H1 (cell line): ENCODE measurements around the gene CSF3. TPM values are rescaled to one million over a fixed set of nuclear protein-coding genes. Genes with fewer than 3 reads are reported as not detected.

Source experiments
- CTCF ChIA-PET: fragments of 300-600 bp; sonication (Branson Sonifier 250); formaldehyde crosslinking; loops from one replicate; lab custom pipeline; 2021; ENCODE audit not compliant: partially characterized antibody; lab: Charles Lee
- POLR2A ChIA-PET: fragments of 300-600 bp; sonication (Branson Sonifier 250); formaldehyde crosslinking; loops from one replicate; lab custom pipeline; 2021; ENCODE audit warnings: inconsistent platforms; ENCODE audit not compliant: partially characterized antibody; lab: Charles Lee
- DNase-seq, 2 experiments: peaks; one replicate each; pipeline versions ENCODE4 v3.0.0 to v3.0.0-alpha.2; 2010 to 2022; ENCODE audit warnings: low spot score in 2 of 2, low read depth in 1 of 2, mixed read lengths in 1 of 2
- FAIRE-seq: peaks from 2 replicates; lab custom pipeline; 2011; peaks lifted over from hg19 to GRCh38; lab: Jason Lieb, UNC
- H2AFZ ChIP-seq: 2 replicates; pipeline ENCODE4 v1.8.1; 2012; ENCODE audit warnings: low read length, inconsistent platforms
- H2AK5ac ChIP-seq: 2 replicates; pipeline ENCODE4 v1.6.1; 2013; ENCODE audit warnings: low read depth, low read length
- H2BK120ac ChIP-seq: replicated peaks from 2 replicates; pipeline ENCODE3; 2013; ENCODE audit warnings: low read depth, low read length, inconsistent platforms
- H2BK12ac ChIP-seq: 2 replicates; pipeline ENCODE4 v1.6.1; 2013; ENCODE audit warnings: low read depth, low read length
- H2BK15ac ChIP-seq: 2 replicates; pipeline ENCODE4 v1.6.1; 2013; ENCODE audit warnings: low read length
- H2BK20ac ChIP-seq: 2 replicates; pipeline ENCODE4 v1.6.1; 2013; ENCODE audit warnings: low read length
- H2BK5ac ChIP-seq: 2 replicates; pipeline ENCODE4 v1.6.1; 2013; ENCODE audit warnings: low read depth, low read length
- H3K14ac ChIP-seq: 2 replicates; pipeline ENCODE4 v1.6.1; 2013; ENCODE audit warnings: inconsistent platforms; ENCODE audit not compliant: insufficient read length
- H3K18ac ChIP-seq: 2 replicates; pipeline ENCODE4 v1.6.1; 2013; ENCODE audit warnings: low read length; ENCODE audit errors: extremely low read depth
- H3K23ac ChIP-seq: 2 replicates; pipeline ENCODE4 v1.6.1; 2013; ENCODE audit warnings: inconsistent platforms; ENCODE audit not compliant: insufficient read length
- H3K23me2 ChIP-seq: 2 replicates; pipeline ENCODE4 v1.6.1; 2013; ENCODE audit warnings: low read depth, low read length
- H3K27ac ChIP-seq: 2 replicates; pipeline ENCODE4 v1.6.1; 2011; ENCODE audit warnings: low read depth, low read length, inconsistent platforms
- H3K27me3 ChIP-seq, 4 experiments: replicated peaks in 1 of 4; 1 replicate in 1 of 4; 2 replicates in 3 of 4; pipeline versions ENCODE4 v1.6.1 to v1.8.1; 2011 to 2013; ENCODE audit warnings: low read length in 3 of 4, mild to moderate bottlenecking in 3 of 4, inconsistent platforms in 2 of 4, mixed read lengths in 2 of 4, moderate library complexity in 1 of 4; ENCODE audit not compliant: control insufficient read depth in 3 of 4, insufficient read depth in 3 of 4; ENCODE audit errors: extremely low read depth in 1 of 4
- H3K36me3 ChIP-seq, 4 experiments: 2 replicates each; pipeline versions ENCODE4 v1.6.1 to v1.8.1; 2011 to 2013; ENCODE audit warnings: mild to moderate bottlenecking in 4 of 4, low read length in 3 of 4, moderate library complexity in 2 of 4, control low read depth in 1 of 4, inconsistent platforms in 1 of 4; ENCODE audit not compliant: insufficient read depth in 4 of 4, control insufficient read depth in 2 of 4
- H3K4ac ChIP-seq: replicated peaks from 2 replicates; pipeline ENCODE3; 2013; ENCODE audit warnings: low read length, low read depth, mixed read lengths, inconsistent platforms; ENCODE audit not compliant: insufficient read length
- H3K4me1 ChIP-seq, 4 experiments: replicated peaks in 1 of 4; 1 replicate in 1 of 4; 2 replicates in 3 of 4; pipeline versions ENCODE4 v1.6.1 to v1.8.1; 2011 to 2013; ENCODE audit warnings: low read length in 3 of 4, inconsistent platforms in 2 of 4, mixed read lengths in 1 of 4; ENCODE audit not compliant: insufficient read depth in 4 of 4, control insufficient read depth in 3 of 4
- H3K4me2 ChIP-seq, 2 experiments: 2 replicates each; pipeline versions ENCODE4 v1.6.1 to v1.8.1; 2011 to 2013; ENCODE audit warnings: low read depth in 2 of 2, low read length in 2 of 2, control low read depth in 1 of 2, inconsistent platforms in 1 of 2, mild to moderate bottlenecking in 1 of 2; ENCODE audit not compliant: insufficient read depth in 1 of 2
- H3K4me3 ChIP-seq, 4 experiments: fragments of 200-600, 300-600 bp in 1 of 4; sonication (generic), shearing (Covaris generic), sonication (Bioruptor Twin) in 1 of 4; 2 replicates each; pipeline versions ENCODE4 v1.5.1 to v1.8.1; 2011 to 2016; ENCODE audit warnings: low read length in 4 of 4, low read depth in 3 of 4, control low read depth in 2 of 4, inconsistent platforms in 2 of 4, mild to moderate bottlenecking in 2 of 4, mixed read lengths in 1 of 4, moderate library complexity in 1 of 4; ENCODE audit not compliant: insufficient read depth in 2 of 4; ENCODE audit errors: extremely low read depth in 1 of 4
- H3K56ac ChIP-seq: replicated peaks from 2 replicates; pipeline ENCODE3; 2013; ENCODE audit warnings: low read depth, mild to moderate bottlenecking, mixed read lengths, low read length, inconsistent platforms; ENCODE audit not compliant: insufficient read length
- H3K79me1 ChIP-seq: 2 replicates; pipeline ENCODE4 v1.6.1; 2013; ENCODE audit warnings: low read depth, low read length, control low read depth
- H3K79me2 ChIP-seq, 2 experiments: 2 replicates each; pipeline versions ENCODE4 v1.6.1 to v1.8.1; 2012 to 2013; ENCODE audit warnings: low read length in 2 of 2, mild to moderate bottlenecking in 2 of 2, inconsistent platforms in 1 of 2; ENCODE audit not compliant: insufficient read depth in 2 of 2, control insufficient read depth in 1 of 2
- H3K9ac ChIP-seq, 4 experiments: replicated peaks in 1 of 4; 1 replicate in 1 of 4; 2 replicates in 3 of 4; pipeline versions ENCODE4 v1.6.1 to v1.8.1; 2011 to 2013; ENCODE audit warnings: low read depth in 3 of 4, low read length in 3 of 4, control low read depth in 2 of 4, mild to moderate bottlenecking in 2 of 4, moderate library complexity in 2 of 4, inconsistent platforms in 1 of 4; ENCODE audit errors: extremely low read depth in 1 of 4
- H3K9me3 ChIP-seq, 2 experiments: 2 replicates each; pipeline versions ENCODE4 v1.6.1 to v1.8.1; 2012 to 2013; ENCODE audit warnings: mild to moderate bottlenecking in 2 of 2, moderate library complexity in 2 of 2, control low read depth in 1 of 2, inconsistent platforms in 1 of 2, low read depth in 1 of 2, low read length in 1 of 2, mixed read lengths in 1 of 2; ENCODE audit not compliant: insufficient read depth in 2 of 2
- H4K20me1 ChIP-seq, 2 experiments: replicated peaks in 1 of 2; 2 replicates each; pipeline versions ENCODE3 to v1.8.1; 2011 to 2013; ENCODE audit warnings: inconsistent platforms in 2 of 2, low read length in 2 of 2, mild to moderate bottlenecking in 1 of 2; ENCODE audit not compliant: insufficient read depth in 2 of 2, control insufficient read depth in 1 of 2
- H4K5ac ChIP-seq: 2 replicates; pipeline ENCODE4 v1.6.1; 2013; ENCODE audit warnings: low read length, low read depth, mixed read lengths, inconsistent platforms; ENCODE audit not compliant: insufficient read length
- H4K8ac ChIP-seq: 2 replicates; pipeline ENCODE4 v1.8.0; 2013; ENCODE audit warnings: mild to moderate bottlenecking, moderate library complexity, low read length, inconsistent platforms; ENCODE audit not compliant: insufficient read depth; ENCODE audit errors: extremely low read depth
- H4K91ac ChIP-seq: replicated peaks from 2 replicates; pipeline ENCODE3; 2013; ENCODE audit warnings: low read length, mixed read lengths, inconsistent platforms; ENCODE audit not compliant: insufficient read length
- ATF2 ChIP-seq: IDR thresholded peaks from 2 replicates; pipeline ENCODE4 v1.6.1; 2012; ENCODE audit warnings: low read length, inconsistent platforms
- CBX5 ChIP-seq: fragments of 300-800, 300-1000 bp; sonication (generic); IDR thresholded peaks from 2 replicates; pipeline ENCODE4 v1.7.1; 2016; ENCODE audit warnings: antibody characterized with exemption, low read length, low read depth
- EP300 ChIP-seq, 2 experiments: IDR thresholded peaks; 1 replicate in 1 of 2; 2 replicates in 1 of 2; pipeline ENCODE4 v1.6.1; 2011 to 2012; ENCODE audit warnings: low read depth in 2 of 2, low read length in 2 of 2, mild to moderate bottlenecking in 2 of 2, borderline replicate concordance in 1 of 2, inconsistent platforms in 1 of 2, moderate library complexity in 1 of 2
- GABPA ChIP-seq: IDR thresholded peaks from 2 replicates; pipeline ENCODE4 v1.6.1; 2011; ENCODE audit warnings: mild to moderate bottlenecking, low read length, moderate library complexity, borderline replicate concordance; ENCODE audit not compliant: insufficient read depth
- NANOG ChIP-seq: IDR thresholded peaks from 2 replicates; pipeline ENCODE4 v1.6.1; 2011; ENCODE audit warnings: low read length, low read depth, mild to moderate bottlenecking, inconsistent platforms; ENCODE audit not compliant: insufficient read depth, poor library complexity, severe bottlenecking
- SP1 ChIP-seq: IDR thresholded peaks from 2 replicates; pipeline ENCODE4 v1.6.1; 2011; ENCODE audit warnings: low read depth, low read length
- SP2 ChIP-seq: IDR thresholded peaks from 2 replicates; pipeline ENCODE4 v1.6.1; 2012; ENCODE audit warnings: mild to moderate bottlenecking, low read length, inconsistent platforms
- TBP ChIP-seq: IDR thresholded peaks from 2 replicates; pipeline ENCODE4 v1.6.1; 2011; ENCODE audit warnings: low read depth, low read length, improper control_type of control experiment
- TCF12 ChIP-seq: IDR thresholded peaks from 2 replicates; pipeline ENCODE4 v1.6.1; 2011; ENCODE audit warnings: low read depth, mild to moderate bottlenecking, low read length
- USF2 ChIP-seq: IDR thresholded peaks from 2 replicates; pipeline ENCODE4 v1.6.1; 2011; ENCODE audit warnings: low read length, improper control_type of control experiment
- WGBS, 2 experiments: shearing (Covaris generic) in 1 of 2; methylation state at CpG; one replicate each; pipeline versions ENCODE4 v1.1.6 to v1.1.7; 2013 to 2015; ENCODE audit warnings: low lambda C conversion rate in 2 of 2, mixed read lengths in 2 of 2, inconsistent platforms in 1 of 2, low coverage in 1 of 2, missing lambda C conversion rate in 1 of 2; ENCODE audit not compliant: insufficient replicate concordance in 2 of 2, insufficient coverage in 1 of 2, insufficient read length in 1 of 2; ENCODE audit errors: extremely low coverage in 1 of 2, missing lambda C conversion rate in 1 of 2; 5-methylcytosine and 5-hydroxymethylcytosine counted together
- polyA plus RNA-seq, 7 experiments: library from polyadenylated mRNA; depleted of rRNA in 3 of 7; stranded (reverse) in 5 of 7; unstranded in 2 of 7; fragments of >200 nt in 5 of 7; fragments of 200-250 nt in 2 of 7; gene quantifications; 1 replicate in 5 of 7; 2 replicates in 1 of 7; 4 replicates in 1 of 7; pipeline versions ENCODE4 v1.2.1 to v1.2.3, GENCODE V29; 2011 to 2013; ENCODE audit warnings: missing spikeins in 2 of 7, mixed read lengths in 2 of 7
- total RNA-seq: library from RNA; stranded (reverse); fragmentation: NEBNext Ultra II Directional; extraction: Animal tissue kit (Norgen Biotek cat#: 25700); gene quantifications from 2 replicates; pipeline ENCODE4 v1.2.1, GENCODE V29; 2021

The CSF3 gene
- total and polyA plus RNA-seq, 2 of the 8 experiments (the other 6 are each of a cell fraction or from before 2014, with no cell fraction given) = 0.03 TPM; not detected in 1

GRCh38 chr17:40005520-40005919 lies 9.7 kb upstream of the CSF3 start:
- Histone ChIP-seq H3K4me2 (no peak overlapping the region), H3K79me1 (no peaks in the 10 kb centered on the region), H2BK5ac (no peak overlapping the region), H3K27me3 (no peaks in the 10 kb centered on the region), H3K9ac (no peak overlapping the region), H4K20me1 (no peaks in the 10 kb centered on the region), H3K27ac (no peak overlapping the region), H3K4ac (no peak overlapping the region), H2BK120ac (no peak overlapping the region), H3K14ac (no peak overlapping the region), H2BK20ac (no peak overlapping the region), H4K91ac (no peak overlapping the region), H3K9me3 (no peaks in the 10 kb centered on the region), H4K5ac (no peak overlapping the region), H3K4me1 (no peaks in the 10 kb centered on the region), H3K23ac (no peak overlapping the region), H3K79me2 (no peaks in the 10 kb centered on the region), H3K36me3 (no peaks in the 10 kb centered on the region), H3K23me2 (no peaks in the 10 kb centered on the region), H2BK12ac (no peak overlapping the region), H2BK15ac (no peak overlapping the region), H2AK5ac (no peak overlapping the region), H2AFZ (no peak overlapping the region), H3K56ac (no peak overlapping the region), H4K8ac (no peak overlapping the region), H3K18ac (no peak overlapping the region), H3K4me3 (no peak overlapping the region)
- DNase-seq = no peak
- CTCF ChIA-PET = interaction anchor here (0.8 to 15.0 kb wide), 5 partner anchors 8 to 197 kb away, joined by 3 to 428 read pairs (median 4); partner anchors contain the start of gene GSDMA
- 94% methylated on average over 6 of the region's 6 CpGs; no CpG with 5 or more reads in 1 of the 2 experiments for WGBS, 2 experiments
- no peak for FAIRE-seq
- POLR2A ChIA-PET = interaction anchor here (0.8 to 2.2 kb wide), 2 partner anchors 13 to 25 kb away, joined by 3 to 7 read pairs; partner anchors contain the start of gene PSMD3
- no peak for TF ChIP-seq NANOG
- no peak for TF ChIP-seq TBP
- TF ChIP-seq TCF12 = no peak
- TF ChIP-seq SP1 = no peak
- TF ChIP-seq USF2 = no peak
- no peak for TF ChIP-seq GABPA
- no peak for TF ChIP-seq EP300 (IDR thresholded peaks at IDR 0.05; ENCODE audit: borderline replicate concordance in 1 of 2, low read depth in 2 of 2, low read length in 2 of 2)
- TF ChIP-seq SP2 = no peak
- TF ChIP-seq ATF2 = no peak
- TF ChIP-seq CBX5 = no peak
